H1 (cell line): ENCODE results near the gene NKX2-8. TPM values are rescaled to one million over a fixed set of nuclear protein-coding genes. Genes with fewer than 3 reads are reported as not detected.

ENCODE experiments used
- CBX8 ChIP-seq: fragments of 300-800, 300-1000 bp; sonication (generic); IDR thresholded peaks from 2 replicates; pipeline ENCODE4 v1.7.1; 2016; ENCODE audit warnings: low read depth, low read length, borderline replicate concordance
- HDAC6 ChIP-seq: IDR thresholded peaks from one replicate; pipeline ENCODE4 v1.7.1; 2012; ENCODE audit warnings: low read depth, mild to moderate bottlenecking, inconsistent platforms, low read length, moderate library complexity
- MAX ChIP-seq: IDR thresholded peaks from 2 replicates; pipeline ENCODE4 v1.6.1; 2012; ENCODE audit warnings: inconsistent platforms
- polyA plus RNA-seq, 7 experiments: library from polyadenylated mRNA; depleted of rRNA in 3 of 7; stranded (reverse) in 5 of 7; unstranded in 2 of 7; fragments of >200 nt in 5 of 7; fragments of 200-250 nt in 2 of 7; gene quantifications; 1 replicate in 5 of 7; 2 replicates in 1 of 7; 4 replicates in 1 of 7; pipeline versions ENCODE4 v1.2.1 to v1.2.3, GENCODE V29; 2011 to 2013; ENCODE audit warnings: missing spikeins in 2 of 7, mixed read lengths in 2 of 7
- total RNA-seq: library from RNA; stranded (reverse); fragmentation: NEBNext Ultra II Directional; extraction: Animal tissue kit (Norgen Biotek cat#: 25700); gene quantifications from 2 replicates; pipeline ENCODE4 v1.2.1, GENCODE V29; 2021
- TF ChIP-seq, protein P1 (sequence below): fragments of 300-600 bp; sonication (generic); IDR thresholded peaks from 2 replicates; pipeline ENCODE4 v1.7.1; 2012; ENCODE audit warnings: low read length, moderate library complexity, mild to moderate bottlenecking, inconsistent platforms; ENCODE audit not compliant: insufficient replicate concordance

The NKX2-8 gene
- total and polyA plus RNA-seq, 2 of the 8 experiments (the other 6 are each of a cell fraction or from before 2014, with no cell fraction given): not detected

DNA sequence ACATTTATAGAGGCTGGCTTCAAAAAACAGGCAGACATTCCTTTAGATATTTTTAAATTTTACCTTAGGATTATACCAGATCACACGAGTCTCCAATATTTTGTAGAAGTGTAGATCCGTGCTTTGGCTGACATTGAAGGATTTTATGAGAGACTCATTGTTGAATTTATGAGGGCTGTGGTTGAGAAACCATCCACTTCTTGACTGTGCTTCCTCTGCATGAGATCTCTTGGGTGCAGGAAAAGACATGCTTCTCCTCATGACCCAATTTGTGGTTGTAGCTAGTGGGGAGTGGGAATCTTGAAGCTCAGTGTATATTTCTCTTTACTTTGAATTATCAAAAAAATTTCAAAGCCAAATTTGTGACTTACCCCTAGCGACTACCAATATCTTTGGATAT is 36.7 kb upstream of the NKX2-8 start (continued):
- TF ChIP-seq, protein P1, sequence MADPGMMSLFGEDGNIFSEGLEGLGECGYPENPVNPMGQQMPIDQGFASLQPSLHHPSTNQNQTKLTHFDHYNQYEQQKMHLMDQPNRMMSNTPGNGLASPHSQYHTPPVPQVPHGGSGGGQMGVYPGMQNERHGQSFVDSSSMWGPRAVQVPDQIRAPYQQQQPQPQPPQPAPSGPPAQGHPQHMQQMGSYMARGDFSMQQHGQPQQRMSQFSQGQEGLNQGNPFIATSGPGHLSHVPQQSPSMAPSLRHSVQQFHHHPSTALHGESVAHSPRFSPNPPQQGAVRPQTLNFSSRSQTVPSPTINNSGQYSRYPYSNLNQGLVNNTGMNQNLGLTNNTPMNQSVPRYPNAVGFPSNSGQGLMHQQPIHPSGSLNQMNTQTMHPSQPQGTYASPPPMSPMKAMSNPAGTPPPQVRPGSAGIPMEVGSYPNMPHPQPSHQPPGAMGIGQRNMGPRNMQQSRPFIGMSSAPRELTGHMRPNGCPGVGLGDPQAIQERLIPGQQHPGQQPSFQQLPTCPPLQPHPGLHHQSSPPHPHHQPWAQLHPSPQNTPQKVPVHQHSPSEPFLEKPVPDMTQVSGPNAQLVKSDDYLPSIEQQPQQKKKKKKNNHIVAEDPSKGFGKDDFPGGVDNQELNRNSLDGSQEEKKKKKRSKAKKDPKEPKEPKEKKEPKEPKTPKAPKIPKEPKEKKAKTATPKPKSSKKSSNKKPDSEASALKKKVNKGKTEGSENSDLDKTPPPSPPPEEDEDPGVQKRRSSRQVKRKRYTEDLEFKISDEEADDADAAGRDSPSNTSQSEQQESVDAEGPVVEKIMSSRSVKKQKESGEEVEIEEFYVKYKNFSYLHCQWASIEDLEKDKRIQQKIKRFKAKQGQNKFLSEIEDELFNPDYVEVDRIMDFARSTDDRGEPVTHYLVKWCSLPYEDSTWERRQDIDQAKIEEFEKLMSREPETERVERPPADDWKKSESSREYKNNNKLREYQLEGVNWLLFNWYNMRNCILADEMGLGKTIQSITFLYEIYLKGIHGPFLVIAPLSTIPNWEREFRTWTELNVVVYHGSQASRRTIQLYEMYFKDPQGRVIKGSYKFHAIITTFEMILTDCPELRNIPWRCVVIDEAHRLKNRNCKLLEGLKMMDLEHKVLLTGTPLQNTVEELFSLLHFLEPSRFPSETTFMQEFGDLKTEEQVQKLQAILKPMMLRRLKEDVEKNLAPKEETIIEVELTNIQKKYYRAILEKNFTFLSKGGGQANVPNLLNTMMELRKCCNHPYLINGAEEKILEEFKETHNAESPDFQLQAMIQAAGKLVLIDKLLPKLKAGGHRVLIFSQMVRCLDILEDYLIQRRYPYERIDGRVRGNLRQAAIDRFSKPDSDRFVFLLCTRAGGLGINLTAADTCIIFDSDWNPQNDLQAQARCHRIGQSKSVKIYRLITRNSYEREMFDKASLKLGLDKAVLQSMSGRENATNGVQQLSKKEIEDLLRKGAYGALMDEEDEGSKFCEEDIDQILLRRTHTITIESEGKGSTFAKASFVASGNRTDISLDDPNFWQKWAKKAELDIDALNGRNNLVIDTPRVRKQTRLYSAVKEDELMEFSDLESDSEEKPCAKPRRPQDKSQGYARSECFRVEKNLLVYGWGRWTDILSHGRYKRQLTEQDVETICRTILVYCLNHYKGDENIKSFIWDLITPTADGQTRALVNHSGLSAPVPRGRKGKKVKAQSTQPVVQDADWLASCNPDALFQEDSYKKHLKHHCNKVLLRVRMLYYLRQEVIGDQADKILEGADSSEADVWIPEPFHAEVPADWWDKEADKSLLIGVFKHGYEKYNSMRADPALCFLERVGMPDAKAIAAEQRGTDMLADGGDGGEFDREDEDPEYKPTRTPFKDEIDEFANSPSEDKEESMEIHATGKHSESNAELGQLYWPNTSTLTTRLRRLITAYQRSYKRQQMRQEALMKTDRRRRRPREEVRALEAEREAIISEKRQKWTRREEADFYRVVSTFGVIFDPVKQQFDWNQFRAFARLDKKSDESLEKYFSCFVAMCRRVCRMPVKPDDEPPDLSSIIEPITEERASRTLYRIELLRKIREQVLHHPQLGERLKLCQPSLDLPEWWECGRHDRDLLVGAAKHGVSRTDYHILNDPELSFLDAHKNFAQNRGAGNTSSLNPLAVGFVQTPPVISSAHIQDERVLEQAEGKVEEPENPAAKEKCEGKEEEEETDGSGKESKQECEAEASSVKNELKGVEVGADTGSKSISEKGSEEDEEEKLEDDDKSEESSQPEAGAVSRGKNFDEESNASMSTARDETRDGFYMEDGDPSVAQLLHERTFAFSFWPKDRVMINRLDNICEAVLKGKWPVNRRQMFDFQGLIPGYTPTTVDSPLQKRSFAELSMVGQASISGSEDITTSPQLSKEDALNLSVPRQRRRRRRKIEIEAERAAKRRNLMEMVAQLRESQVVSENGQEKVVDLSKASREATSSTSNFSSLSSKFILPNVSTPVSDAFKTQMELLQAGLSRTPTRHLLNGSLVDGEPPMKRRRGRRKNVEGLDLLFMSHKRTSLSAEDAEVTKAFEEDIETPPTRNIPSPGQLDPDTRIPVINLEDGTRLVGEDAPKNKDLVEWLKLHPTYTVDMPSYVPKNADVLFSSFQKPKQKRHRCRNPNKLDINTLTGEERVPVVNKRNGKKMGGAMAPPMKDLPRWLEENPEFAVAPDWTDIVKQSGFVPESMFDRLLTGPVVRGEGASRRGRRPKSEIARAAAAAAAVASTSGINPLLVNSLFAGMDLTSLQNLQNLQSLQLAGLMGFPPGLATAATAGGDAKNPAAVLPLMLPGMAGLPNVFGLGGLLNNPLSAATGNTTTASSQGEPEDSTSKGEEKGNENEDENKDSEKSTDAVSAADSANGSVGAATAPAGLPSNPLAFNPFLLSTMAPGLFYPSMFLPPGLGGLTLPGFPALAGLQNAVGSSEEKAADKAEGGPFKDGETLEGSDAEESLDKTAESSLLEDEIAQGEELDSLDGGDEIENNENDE: no peak
- TF ChIP-seq CBX8 (no peak), HDAC6 (no peak), MAX (no peak)
